Thoracic aorta (tissue), 2 donors: ENCODE measurements around the gene PRR23E. TPM values are rescaled to one million over a fixed set of nuclear protein-coding genes. Genes with fewer than 3 reads are reported as not detected.

Source experiments
- ATAC-seq: fragments of 150-250 bp; one replicate; pipeline ENCODE4 v1.8.0; 2017; ENCODE audit warnings: low read depth; ENCODE audit not compliant: insufficient number of reproducible peaks, low FRiP score
- DNase-seq: peaks from one replicate; pipeline ENCODE4 v3.0.0-alpha.2; 2020; ENCODE audit warnings: low spot score
- H3K27ac ChIP-seq, 2 donors: fragments of 200-600 bp; sonication (generic); 1 replicate in 1 of 2; 2 replicates in 1 of 2; pipeline ENCODE4 v1.5.1; 2016; ENCODE audit warnings: mild to moderate bottlenecking in 2 of 2, moderate library complexity in 2 of 2
- H3K27me3 ChIP-seq: fragments of 200-600 bp; sonication (generic); replicated peaks from 2 replicates; pipeline ENCODE4 v1.6.0; 2016; ENCODE audit warnings: mild to moderate bottlenecking; ENCODE audit not compliant: insufficient read depth
- H3K36me3 ChIP-seq: fragments of 200-600 bp; sonication (generic); one replicate; pipeline ENCODE4 v1.5.1; 2016
- H3K4me1 ChIP-seq, 2 donors: fragments of 200-600 bp; sonication (generic); 1 replicate in 1 of 2; 2 replicates in 1 of 2; pipeline versions ENCODE4 v1.5.1 to v1.6.0; 2016; ENCODE audit warnings: low read depth in 2 of 2, mild to moderate bottlenecking in 1 of 2; ENCODE audit not compliant: control insufficient read depth in 1 of 2
- H3K4me3 ChIP-seq: fragments of 200-600 bp; sonication (generic); 2 replicates; pipeline ENCODE4 v1.5.1; 2016; ENCODE audit warnings: mild to moderate bottlenecking
- H3K9me3 ChIP-seq: fragments of 200-600 bp; sonication (generic); 2 replicates; pipeline ENCODE4 v1.5.1; 2016
- total RNA-seq, 2 donors: library from RNA; depleted of rRNA; stranded (reverse); fragments of >200 nt; gene quantifications; one replicate each; pipeline versions ENCODE4 v1.1.0 to v1.2.3, GENCODE V29; 2016
- TF ChIP-seq, protein P1 (sequence below): fragments of 200-600 bp; sonication (generic); IDR thresholded peaks from one replicate; pipeline ENCODE4 v1.5.1; 2019; ENCODE audit warnings: antibody characterized with exemption

Gene PRR23E
- total RNA-seq, 2 donors from 2014 or later, result not detected

DNA sequence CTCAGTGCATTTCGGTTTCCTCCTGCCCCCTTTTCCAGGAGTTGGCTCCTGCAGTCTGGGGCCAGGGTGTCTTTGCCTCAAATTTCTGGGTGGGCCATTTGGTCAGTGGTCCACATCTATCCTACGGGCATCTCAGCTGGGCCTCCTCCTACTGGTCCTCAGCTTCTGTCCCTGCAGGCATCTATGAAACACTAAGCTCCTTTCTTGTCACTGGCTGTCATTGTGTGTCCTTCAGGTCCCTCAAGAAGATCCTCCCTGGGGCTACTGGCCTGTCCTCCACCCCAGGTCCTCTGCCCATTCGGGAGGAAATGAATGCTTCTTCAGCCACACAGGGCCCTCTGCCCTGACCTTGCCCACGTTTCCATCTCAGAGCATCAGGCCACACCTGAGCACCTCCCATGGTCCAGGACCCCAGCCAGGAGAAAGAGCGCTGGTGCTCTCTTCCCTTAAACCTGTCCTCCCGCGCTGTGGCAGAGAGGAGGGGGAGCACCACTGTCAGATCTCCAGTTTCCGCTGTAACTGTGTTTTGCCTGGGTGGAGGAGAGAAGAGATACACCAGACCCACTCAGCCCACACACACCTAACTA lies 1.8 kb downstream of the PRR23E start:
- no peak for ATAC-seq
- Histone ChIP-seq H3K4me1 (no peaks in the 10 kb centered on the region), H3K9me3 (peaks cover 3% of the 10 kb centered on the region), H3K27me3 (no peaks in the 10 kb centered on the region), H3K4me3 (no peak overlapping the region), H3K36me3 (no peaks in the 10 kb centered on the region), H3K27ac (no peak overlapping the region)
- DNase-seq, result no peak
- TF ChIP-seq, protein P1, sequence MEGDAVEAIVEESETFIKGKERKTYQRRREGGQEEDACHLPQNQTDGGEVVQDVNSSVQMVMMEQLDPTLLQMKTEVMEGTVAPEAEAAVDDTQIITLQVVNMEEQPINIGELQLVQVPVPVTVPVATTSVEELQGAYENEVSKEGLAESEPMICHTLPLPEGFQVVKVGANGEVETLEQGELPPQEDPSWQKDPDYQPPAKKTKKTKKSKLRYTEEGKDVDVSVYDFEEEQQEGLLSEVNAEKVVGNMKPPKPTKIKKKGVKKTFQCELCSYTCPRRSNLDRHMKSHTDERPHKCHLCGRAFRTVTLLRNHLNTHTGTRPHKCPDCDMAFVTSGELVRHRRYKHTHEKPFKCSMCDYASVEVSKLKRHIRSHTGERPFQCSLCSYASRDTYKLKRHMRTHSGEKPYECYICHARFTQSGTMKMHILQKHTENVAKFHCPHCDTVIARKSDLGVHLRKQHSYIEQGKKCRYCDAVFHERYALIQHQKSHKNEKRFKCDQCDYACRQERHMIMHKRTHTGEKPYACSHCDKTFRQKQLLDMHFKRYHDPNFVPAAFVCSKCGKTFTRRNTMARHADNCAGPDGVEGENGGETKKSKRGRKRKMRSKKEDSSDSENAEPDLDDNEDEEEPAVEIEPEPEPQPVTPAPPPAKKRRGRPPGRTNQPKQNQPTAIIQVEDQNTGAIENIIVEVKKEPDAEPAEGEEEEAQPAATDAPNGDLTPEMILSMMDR, result no peak

DNA sequence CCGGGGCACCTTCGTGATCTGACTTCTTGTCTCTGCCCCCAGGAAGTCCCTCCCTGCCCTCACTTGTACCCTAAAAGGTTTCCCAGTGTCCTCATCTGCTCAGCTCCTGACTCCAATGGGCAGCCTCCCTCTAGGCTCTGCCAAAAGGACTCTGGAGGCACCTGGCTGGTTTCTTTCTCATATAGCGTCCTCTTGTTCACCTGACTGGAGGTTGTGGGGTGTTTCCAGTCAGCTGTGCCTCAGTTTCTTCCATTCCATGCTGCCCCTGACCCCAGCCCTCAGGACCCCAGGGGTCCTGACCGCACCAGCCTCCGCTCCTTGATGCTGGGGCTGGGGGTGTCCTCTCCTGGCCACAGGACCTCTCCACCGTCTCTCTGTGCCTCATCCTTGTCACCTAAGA lies 2.5 kb downstream of the PRR23E start:
- no peak overlapping the region for H3K4me3 ChIP-seq
- ATAC-seq (no peak), DNase-seq (no peak)
- no peaks in the 10 kb centered on the region for H3K27me3 ChIP-seq
- no peaks in the 10 kb centered on the region for H3K36me3 ChIP-seq
- no peaks in the 10 kb centered on the region for H3K4me1 ChIP-seq
- TF ChIP-seq, protein P1, result no peak
- H3K9me3 ChIP-seq, result peaks cover 3% of the 10 kb centered on the region
- no peak overlapping the region for H3K27ac ChIP-seq

DNA sequence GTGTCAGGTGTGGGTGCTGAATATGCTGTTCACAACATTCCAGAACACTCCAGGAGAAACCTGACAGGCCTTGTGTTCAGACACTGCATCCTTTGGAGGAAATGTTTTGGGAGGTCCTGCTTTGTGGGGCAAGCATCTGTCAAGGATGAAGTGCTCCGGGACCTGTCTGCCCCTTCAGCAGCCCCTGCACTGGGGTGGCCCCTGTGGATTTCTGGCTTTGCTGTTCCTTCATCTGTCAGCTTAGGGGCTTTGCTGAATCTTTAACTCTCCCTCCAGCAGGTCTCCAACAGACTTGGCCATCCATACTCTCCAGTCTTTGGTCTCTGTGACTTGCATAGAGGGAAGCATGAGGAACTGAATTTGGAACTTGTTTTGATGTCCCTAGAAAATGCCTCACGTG lies 3.1 kb downstream of the PRR23E start:
- H3K27me3 ChIP-seq, result no peaks in the 10 kb centered on the region

DNA sequence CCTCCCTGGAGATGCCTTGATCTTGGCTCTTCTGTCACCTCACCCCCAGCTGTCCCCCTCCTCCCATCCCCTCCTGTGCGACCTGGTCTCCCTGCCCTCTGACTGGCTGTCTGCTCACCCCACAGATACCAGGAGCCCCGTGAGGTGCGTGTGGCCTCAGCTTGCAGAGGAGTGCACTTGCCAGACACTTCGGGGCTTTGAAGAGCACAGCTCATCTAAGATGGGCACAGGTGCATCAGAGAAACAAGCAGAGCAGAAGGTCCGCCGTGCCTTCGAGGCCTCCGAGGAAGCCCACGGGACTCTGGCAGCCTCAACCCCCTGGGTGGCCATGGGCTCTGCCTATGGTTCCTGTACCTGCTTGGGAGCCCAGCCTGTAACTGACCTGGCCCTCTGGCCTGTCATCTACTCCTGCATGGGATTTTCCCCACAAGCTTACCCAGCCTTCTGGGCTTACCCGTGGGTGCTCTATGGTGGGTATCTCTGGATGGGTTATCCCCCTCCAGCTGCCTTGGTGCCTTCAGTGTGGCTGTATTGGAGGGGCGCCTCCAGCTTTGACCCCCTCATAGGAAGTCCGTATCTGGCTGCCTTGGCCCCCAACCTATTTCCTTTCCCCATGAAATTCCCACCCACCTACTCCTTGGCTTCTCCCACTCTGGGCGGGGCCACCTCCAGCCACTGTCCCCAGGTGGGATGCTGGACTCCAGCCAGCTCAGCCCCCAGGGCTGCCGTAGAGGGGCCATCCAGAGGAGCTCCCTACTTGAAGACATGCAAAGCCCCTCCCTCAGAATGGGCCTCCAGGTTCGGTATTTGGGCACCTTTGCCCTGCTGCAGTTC lies 3.8 kb downstream of the PRR23E start:
- TF ChIP-seq, protein P1, result no peak
- Histone ChIP-seq H3K36me3 (no peaks in the 10 kb centered on the region), H3K4me3 (no peak overlapping the region), H3K27me3 (no peaks in the 10 kb centered on the region), H3K27ac (no peak overlapping the region), H3K9me3 (no peaks in the 10 kb centered on the region), H3K4me1 (no peaks in the 10 kb centered on the region)
- no peak for ATAC-seq
- no peak for DNase-seq

More for the DNA sequence above, 3.1 kb downstream of the PRR23E start:
- no peaks in the 10 kb centered on the region for H3K4me1 ChIP-seq
- no peak overlapping the region for H3K4me3 ChIP-seq
- H3K9me3 ChIP-seq, result peaks cover 1% of the 10 kb centered on the region
- no peak overlapping the region for H3K27ac ChIP-seq
- H3K36me3 ChIP-seq, result no peaks in the 10 kb centered on the region
- no peak for ATAC-seq
- TF ChIP-seq, protein P1, result no peak
- no peak for DNase-seq

DNA sequence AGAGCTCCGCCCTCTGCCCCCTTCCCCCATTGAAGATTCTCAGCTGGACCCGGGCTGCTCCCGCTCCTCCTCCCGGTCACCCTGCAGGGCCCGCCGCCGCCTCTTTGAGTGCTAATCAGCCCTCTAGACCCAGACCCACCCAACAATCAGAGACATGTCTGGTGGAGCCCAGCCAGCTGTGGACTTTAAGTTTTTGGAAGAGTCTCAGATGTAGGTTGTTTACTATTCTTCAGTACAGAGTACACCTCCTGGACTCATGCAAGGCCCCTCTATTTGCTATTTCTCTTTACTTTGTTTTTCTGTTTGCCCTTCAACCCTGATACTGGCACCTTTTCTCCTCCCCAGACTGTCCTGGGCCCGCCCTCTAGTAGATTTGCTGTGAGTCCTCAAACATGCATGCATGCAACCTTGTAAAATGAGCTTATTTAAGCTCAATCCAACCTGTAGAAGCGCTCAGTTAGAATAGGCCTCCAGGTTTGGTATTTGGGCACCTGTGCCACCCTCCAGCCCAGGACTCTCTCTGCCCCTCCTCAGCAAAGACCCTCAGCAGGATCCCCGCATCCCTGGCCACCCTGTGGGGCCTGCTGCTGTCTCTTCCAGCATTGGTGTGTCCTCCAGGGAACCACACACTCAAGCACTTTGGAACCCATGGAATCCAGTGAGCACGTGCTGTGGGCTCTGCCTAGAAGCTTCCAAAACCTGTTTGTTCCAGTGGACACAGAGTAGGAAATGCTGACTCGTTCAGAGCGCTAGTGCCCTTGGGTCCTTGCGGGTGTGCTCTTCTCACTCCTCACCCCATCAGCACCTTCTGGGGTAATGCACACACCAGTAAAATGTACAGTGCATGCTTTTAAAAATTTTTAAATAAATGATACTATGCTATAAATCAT lies 4.6 kb downstream of the PRR23E start:
- TF ChIP-seq, protein P1, result no peak
- Histone ChIP-seq H3K36me3 (no peaks in the 10 kb centered on the region), H3K4me3 (no peak overlapping the region), H3K27ac (no peak overlapping the region), H3K9me3 (peaks cover 3% of the 10 kb centered on the region), H3K4me1 (no peaks in the 10 kb centered on the region), H3K27me3 (no peaks in the 10 kb centered on the region)
- ATAC-seq (no peak), DNase-seq (no peak)
